Measurements from ENCODE around the gene RPN2.

The RPN2 gene

GRCh38 chr20:37233548-37234253 lies 54.6 kb downstream of the RPN2 start:
- no peak for TF ChIP-seq GATA1 (IDR thresholded peaks at IDR 0.05; ENCODE audit: low read depth, low read length)
- no peak for TF ChIP-seq POLR2A (IDR thresholded peaks at IDR 0.05; ENCODE audit: low read length)
- no peak for DNase-seq

GRCh38 chr20:37234254-37234581 lies 55.1 kb downstream of the RPN2 start:
- TF ChIP-seq POLR2A (IDR thresholded peaks at IDR 0.05; ENCODE audit: low read length) (no peak), GATA1 (IDR thresholded peaks at IDR 0.05; ENCODE audit: low read depth, low read length) (no peak)
- DNase-seq: no peak

- no peak for DNase-seq
- TF ChIP-seq GATA1 (IDR thresholded peaks at IDR 0.05; ENCODE audit: low read depth, low read length): no peak
- TF ChIP-seq POLR2A (IDR thresholded peaks at IDR 0.05; ENCODE audit: low read length): no peak
Measured at GRCh38 chr20:37235065-37235464, 55.9 kb downstream of the RPN2 start.

- no peak for TF ChIP-seq POLR2A (IDR thresholded peaks at IDR 0.05; ENCODE audit: low read length)
- TF ChIP-seq GATA1 (IDR thresholded peaks at IDR 0.05; ENCODE audit: low read depth, low read length): no peak
- DNase-seq: no peak
Measured at GRCh38 chr20:37236462-37236861, 57.3 kb downstream of the RPN2 start.

- TF ChIP-seq GATA1 (IDR thresholded peaks at IDR 0.05; ENCODE audit: low read depth, low read length) (no peak), POLR2A (IDR thresholded peaks at IDR 0.05; ENCODE audit: low read length) (no peak)
- DNase-seq: no peak
Measured at GRCh38 chr20:37237656-37238055, 58.5 kb downstream of the RPN2 start.

- no peak for DNase-seq
- no peak for TF ChIP-seq POLR2A (IDR thresholded peaks at IDR 0.05; ENCODE audit: low read length)
- no peak for TF ChIP-seq GATA1 (IDR thresholded peaks at IDR 0.05; ENCODE audit: low read depth, low read length)
Measured at GRCh38 chr20:37238426-37238825, 59.3 kb downstream of the RPN2 start.

- no peak for DNase-seq
- no peak for TF ChIP-seq GATA1 (IDR thresholded peaks at IDR 0.05; ENCODE audit: low read depth, low read length)
- TF ChIP-seq POLR2A (IDR thresholded peaks at IDR 0.05; ENCODE audit: low read length): no peak
Measured at GRCh38 chr20:37238935-37239451, 59.9 kb downstream of the RPN2 start.

GRCh38 chr20:37240337-37241067 lies 61.4 kb downstream of the RPN2 start:
- TF ChIP-seq POLR2A (IDR thresholded peaks at IDR 0.05; ENCODE audit: low read length) (no peak), GATA1 (IDR thresholded peaks at IDR 0.05; ENCODE audit: low read depth, low read length) (no peak)
- DNase-seq: no peak

GRCh38 chr20:37242503-37242902 lies 63.4 kb downstream of the RPN2 start:
- DNase-seq: no peak
- no peak for TF ChIP-seq POLR2A (IDR thresholded peaks at IDR 0.05; ENCODE audit: low read length)

- TF ChIP-seq GATA1 (IDR thresholded peaks at IDR 0.05; ENCODE audit: low read depth, low read length) (no peak), POLR2A (IDR thresholded peaks at IDR 0.05; ENCODE audit: low read length) (no peak)
- DNase-seq: no peak
Measured at GRCh38 chr20:37243076-37243936, 64.2 kb downstream of the RPN2 start.

- DNase-seq: no peak
- TF ChIP-seq POLR2A (IDR thresholded peaks at IDR 0.05; ENCODE audit: low read length) (no peak), GATA1 (IDR thresholded peaks at IDR 0.05; ENCODE audit: low read depth, low read length) (no peak)
Measured at GRCh38 chr20:37243937-37244571, 64.9 kb downstream of the RPN2 start.

GRCh38 chr20:37244572-37244957 lies 65.4 kb downstream of the RPN2 start:
- no peak for DNase-seq
- TF ChIP-seq POLR2A (IDR thresholded peaks at IDR 0.05; ENCODE audit: low read length) (no peak), GATA1 (IDR thresholded peaks at IDR 0.05; ENCODE audit: low read depth, low read length) (no peak)

- TF ChIP-seq POLR2A (IDR thresholded peaks at IDR 0.05; ENCODE audit: low read length): no peak
- no peak for TF ChIP-seq GATA1 (IDR thresholded peaks at IDR 0.05; ENCODE audit: low read depth, low read length)
Measured at GRCh38 chr20:37245216-37246150, 66.4 kb downstream of the RPN2 start.

More at GRCh38 chr20:37245216-37246150, 66.4 kb downstream of the RPN2 start:
- no peak for DNase-seq

Data from erythroblast (primary cell).